ENCODE results near the gene MAMLD1.

MAMLD1 gene

DNA sequence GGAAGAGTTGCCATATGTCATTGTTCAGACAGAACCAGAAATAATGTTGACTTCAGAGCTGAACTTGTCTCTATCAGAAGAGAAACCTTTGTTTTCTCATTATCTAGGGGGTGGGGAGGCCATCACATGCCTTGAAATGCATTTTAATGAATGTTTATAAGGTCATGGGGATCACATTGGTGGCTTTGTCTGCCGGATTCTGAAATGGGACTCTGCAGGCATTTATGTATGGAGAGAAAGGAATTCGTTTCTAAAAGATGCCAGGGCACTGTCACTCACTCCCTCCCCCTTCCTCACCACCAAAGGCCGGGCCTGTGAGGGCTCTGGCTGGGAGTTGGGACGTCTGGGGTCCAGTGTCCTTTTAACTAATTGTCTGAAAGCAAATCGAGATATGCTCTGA, 102.2 kb downstream of the MAMLD1 start:
- no peak for DNase-seq

DNA sequence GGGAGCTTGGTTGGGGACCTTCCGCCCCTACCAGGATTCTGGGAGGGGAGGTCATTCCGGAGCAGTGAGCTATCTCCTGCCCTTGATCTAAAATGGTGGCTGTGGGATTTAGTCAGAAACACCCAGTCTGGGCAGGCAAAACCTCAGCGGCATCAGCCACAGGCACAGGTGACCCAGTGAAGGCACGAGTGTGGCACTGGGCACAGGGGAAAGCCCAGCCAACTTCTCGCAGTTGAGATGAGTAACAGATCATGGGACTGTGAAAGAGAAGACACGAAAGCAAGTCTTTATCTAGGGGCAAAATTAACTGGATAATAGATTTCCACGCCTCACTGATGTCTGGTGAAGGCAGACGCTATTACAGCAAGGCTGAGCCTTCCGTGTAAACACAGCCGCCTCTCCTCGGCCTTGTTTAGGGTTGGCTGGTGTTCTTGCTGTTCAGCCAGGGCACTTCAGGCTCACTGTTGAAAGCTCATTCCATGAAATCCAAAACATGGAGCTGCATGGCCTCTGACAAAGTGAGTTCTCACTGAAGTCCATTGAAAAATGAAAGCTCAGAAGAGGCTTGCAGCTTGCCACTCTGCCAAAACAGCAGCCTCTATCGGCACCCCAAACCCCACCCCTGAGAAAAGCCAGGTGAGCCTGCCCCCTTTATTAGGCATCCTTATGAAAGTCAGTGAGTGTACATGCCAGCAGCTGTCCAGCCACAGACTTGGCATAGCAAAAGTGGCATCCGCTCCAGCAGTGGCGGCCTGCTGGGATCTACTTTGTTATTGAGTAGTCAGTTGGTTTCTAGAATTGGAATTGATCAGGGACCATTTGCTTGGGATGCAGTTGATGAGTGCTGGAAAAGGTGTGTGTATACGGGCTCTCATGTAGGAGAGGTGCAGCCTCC, 103.0 kb downstream of the MAMLD1 start:
- DNase-seq = no peak

GRCh38 chrX:150472306-150472705, 109.2 kb downstream of the MAMLD1 start:
- DNase-seq = no peak

GRCh38 chrX:150473371-150473770, 110.3 kb downstream of the MAMLD1 start:
- DNase-seq = no peak

DNA sequence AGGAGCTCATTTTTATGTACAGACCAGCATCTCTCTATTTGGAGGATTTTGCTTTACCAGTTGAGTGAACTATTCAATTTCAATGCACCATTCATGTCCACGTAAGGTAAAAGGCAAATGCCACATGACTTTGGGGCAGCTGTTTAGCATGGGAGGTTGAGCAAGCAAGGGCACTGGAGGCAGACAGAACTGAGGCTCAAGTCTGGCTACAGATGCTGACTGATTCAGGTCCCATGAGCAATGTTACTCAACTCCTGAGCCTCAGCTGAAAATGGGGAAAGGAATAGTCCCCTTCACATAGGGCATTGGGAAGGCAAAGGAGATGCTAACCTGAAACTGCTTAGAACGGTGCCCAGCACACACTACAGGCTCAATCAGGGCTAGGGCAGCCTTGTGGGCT, 112.3 kb downstream of the MAMLD1 start:
- no peak for DNase-seq

DNA sequence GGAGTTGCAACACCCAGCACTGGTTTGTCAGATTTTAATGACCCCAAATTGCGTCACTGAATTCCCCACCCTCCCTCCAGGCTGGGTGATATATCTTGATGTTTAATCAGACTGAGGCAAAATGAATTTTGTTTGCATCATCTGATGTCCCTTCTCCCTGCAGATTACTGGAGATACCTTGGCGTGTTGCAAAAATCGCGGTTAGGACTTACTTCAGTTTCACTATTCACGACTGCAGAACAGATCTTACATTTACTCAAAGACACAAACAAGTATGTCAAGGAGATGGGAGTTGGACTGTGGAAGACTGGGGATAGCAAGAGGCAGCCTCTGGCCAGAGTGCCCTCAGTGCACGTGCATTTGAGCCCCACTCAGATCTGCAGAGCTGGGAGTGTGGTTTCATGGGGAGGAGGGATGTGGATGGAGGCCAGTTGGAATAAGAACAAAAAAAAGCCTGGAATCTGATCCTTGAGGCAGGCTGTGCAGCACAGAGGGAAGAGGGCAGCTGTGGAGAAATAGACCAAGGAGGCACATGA, 113.1 kb downstream of the MAMLD1 start:
- no peak for DNase-seq

GRCh38 chrX:150477371-150477770, 114.3 kb downstream of the MAMLD1 start:
- DNase-seq = no peak

DNA sequence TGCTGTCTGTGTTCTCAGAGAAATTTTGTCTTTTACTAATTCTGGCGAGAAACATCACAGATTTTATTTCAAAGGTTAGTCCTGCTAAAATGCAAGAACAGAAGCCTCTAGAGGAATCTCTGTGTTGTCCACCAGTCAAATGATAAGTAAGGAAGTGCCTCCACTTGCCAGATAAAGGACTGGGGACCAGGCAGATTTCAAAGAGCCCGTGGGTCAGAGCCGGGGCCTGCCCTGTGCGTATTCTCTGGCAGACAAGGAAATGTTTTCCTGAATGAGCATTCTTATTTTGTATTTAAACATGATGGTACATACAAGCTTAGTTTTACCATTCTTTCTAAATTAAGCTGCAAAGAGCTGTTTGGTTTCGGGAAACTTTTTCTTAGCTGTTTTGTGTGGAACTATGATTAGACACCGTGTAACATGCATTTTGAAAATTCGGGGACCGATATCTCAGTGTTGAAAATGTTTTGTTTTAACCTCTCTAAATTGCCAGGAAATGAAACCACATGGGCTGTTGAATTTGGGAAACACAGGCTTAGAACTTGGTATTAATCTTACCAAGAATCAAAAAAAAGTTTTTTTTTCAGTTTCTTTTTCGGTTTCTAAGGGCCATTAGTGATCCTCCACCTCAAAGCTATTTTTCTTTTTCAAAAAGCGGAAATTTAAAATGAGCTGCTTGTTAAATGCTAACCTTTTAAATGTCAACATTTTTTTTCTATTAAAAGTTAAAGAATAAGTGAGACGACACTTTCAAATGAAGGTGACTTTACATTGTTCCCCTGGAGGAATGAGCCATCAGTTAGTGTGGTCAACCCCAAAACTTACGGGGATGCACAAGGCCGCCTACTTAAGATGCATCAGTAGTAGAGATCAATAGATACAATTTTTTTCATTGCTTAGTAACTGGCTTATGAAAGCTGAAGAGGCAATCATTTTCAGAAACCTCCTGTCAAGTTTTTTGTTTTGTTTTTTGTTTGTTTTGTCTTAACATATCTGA, 115.7 kb downstream of the MAMLD1 start:
- no peak for DNase-seq

- DNase-seq = no peak
Observed at GRCh38 chrX:150482537-150483206, 119.6 kb downstream of the MAMLD1 start.

DNA sequence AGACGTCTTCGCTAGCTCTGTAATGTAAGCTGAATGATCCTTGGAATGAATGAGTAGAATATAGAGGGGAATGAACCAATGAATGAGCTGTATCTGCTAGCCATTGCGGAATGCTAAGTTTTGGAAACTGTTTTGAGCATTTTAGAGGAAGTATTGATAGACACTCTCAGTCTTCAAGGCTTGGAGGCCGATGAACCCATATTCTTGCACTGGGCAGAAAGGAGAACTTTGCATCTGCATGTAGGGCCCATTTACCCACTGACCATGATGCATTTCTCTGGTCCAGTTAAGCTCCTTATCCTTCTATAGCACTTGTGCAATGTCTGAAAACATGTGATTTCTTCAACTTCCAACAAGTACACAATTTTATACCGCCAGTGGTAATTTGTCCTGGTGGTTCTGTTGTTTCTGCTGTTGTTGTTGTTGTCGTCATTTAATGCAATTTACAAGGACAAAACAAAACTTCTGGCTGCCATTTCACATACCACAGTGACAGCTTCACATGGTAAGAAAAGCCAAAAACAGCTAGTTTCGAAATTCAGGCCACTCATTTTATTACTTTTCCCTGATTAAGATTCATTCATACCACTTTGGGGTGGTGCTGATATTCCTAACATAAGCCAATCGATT, 120.4 kb downstream of the MAMLD1 start:
- no peak for DNase-seq

DNA sequence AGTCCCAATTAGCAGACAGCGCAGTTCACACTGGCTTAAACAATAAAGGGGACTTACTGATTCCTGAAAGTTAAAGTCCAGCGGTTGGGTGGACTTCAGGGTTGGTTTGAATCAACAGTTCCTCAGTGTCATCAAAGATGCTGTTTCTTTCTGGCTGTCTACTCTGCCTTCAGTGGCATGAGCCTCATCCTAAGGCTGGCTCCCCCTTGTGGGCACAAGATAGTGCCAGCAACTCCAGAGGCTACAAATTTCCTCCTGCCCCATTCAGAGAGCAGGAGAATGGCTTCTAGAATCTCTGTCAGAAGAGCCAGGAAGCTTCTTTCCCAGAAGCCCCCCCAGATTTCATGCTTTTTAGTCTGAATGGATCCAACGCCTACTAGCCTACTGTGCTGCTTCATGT, 122.9 kb downstream of the MAMLD1 start:
- peak; percentile 69 for DNase-seq

- DNase-seq = no peak
Observed at GRCh38 chrX:150487369-150488094, 124.4 kb downstream of the MAMLD1 start.

- DNase-seq = no peak
Observed at GRCh38 chrX:150489359-150490015, 126.4 kb downstream of the MAMLD1 start.

DNA sequence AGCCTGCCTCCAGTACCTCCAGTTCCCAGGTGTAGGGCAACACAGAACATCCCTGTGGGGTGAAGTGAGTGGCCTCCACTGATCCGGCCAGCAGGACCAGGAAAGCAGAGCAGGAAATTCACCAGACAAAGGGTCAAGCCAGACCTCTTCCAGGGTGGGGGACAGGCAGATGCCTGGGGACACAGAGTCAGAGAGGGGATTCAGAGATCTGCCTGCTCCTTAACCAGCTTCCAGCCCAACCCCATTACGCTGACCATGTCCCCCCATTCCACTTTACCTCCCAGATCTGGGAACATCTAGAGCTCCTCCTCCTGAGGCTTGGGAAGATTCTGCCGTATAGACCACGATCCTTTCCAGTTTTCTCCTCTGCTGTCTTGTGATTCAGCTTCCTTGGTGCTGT, 132.4 kb downstream of the MAMLD1 start:
- DNase-seq = no peak

DNA sequence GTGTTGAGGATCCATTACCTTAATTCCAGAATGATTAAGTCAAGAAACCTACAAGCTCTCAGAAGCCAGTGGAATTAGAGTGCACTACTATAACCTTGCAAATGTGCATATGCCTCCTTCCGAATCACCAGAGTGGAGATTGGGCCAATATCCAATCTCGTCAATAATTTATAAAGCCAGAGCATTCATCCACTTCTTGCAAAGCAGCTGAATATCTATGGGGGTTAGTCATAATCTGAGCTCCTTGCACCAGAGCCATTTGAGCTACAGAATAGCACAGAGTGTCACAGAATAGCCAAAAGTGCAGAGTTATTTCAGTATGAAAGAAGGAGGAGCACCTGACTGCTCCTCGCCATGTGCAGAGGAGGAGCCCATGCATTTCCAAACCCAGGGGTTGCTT, 136.1 kb downstream of the MAMLD1 start:
- DNase-seq = no peak

GRCh38 chrX:150502091-150502490, 139.0 kb downstream of the MAMLD1 start:
- DNase-seq = no peak

DNA sequence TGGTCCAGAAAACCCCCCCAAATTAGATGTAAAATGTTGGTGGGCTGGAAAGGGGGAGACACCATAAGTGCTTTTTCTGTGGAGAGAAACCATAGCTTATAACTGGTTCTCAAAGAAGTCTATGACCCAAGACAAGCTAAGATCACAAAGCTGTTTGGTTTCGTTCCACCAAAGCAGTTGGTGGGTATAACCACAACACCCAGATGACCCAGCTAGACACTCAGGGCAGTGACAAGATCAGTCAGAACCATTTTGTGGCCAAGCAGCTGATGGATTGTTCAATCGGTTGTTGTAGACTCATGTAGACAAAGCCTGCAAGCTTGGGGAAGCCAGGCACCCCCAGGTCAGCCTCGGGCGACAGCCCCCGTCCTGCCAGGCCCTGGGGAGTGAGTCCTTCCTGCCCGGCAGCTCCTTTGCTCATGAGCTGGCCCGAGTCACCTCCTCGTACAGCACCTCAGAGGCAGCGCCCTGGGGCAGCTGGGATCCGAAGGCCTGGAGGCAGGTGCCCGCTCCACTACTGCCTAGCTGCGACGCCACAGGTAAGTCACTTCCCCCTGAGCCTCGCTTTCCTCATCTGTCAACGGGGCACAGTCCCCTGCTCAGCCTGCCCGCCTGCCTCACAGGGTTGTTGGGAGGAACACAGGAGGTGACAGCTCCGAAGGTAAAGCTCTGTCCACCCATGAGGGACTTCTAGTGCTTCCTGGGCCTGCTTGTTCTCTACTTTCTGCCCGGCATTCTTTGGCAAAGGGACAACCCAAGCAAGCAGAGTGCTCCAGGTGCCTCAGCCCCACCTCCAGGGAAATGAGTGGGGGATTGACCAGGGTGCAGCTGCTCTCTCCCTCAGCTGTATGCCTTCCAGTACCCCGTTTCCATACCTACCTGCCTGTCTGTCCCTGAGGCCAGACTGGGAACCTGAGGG, 140.1 kb downstream of the MAMLD1 start:
- no peak for DNase-seq

DNA sequence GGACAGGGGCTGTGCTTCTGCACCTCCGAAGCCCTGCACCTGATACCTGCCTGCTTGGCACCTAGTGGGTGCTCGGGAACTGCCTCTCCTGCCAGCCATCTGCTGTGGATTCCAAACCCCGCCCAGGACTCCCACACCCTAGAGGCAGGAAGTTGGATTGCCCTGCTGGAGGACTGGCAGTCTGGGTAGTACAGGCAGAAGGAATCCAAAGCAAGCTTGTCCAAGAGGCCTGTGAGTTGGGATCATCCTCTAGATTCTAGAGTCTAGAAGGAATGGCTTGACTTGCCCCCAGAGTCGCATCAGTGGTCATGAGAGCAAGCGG, 140.7 kb downstream of the MAMLD1 start:
- DNase-seq = no peak

GRCh38 chrX:150504397-150505182, 141.5 kb downstream of the MAMLD1 start:
- no peak for DNase-seq
